Erythroblast (primary cell): Measurements from ENCODE around the gene PRMT1.

ENCODE experiments used
- GATA1 ChIP-seq: IDR thresholded peaks from 2 replicates; pipeline ENCODE4 v1.6.1; 2011; ENCODE audit warnings: low read depth, mild to moderate bottlenecking, control low read depth, low read length, moderate library complexity
- POLR2A ChIP-seq: IDR thresholded peaks from 2 replicates; pipeline ENCODE4 v1.6.1; 2011; ENCODE audit warnings: mild to moderate bottlenecking, low read length

- TF ChIP-seq POLR2A (peak; percentile 80), GATA1 (no peak)
Measured at GRCh38 chr19:49665351-49666119, 11.5 kb upstream of the PRMT1 start, which contains the start of the genes BCL2L12 and IRF3.
